HG02884 (cell line): ENCODE results near the gene ZDHHC11B.
"Not testable (repeated sequence)": the region's sequence is repeated elsewhere in the genome, so short reads cannot be mapped to it uniquely, and the experiment has no call there.

Experiments
- ATAC-seq: cut with Tn5 transposase; IDR thresholded peaks from one replicate; pipeline ENCODE4 v1.9.1; 2021; ENCODE audit warnings: mild to moderate bottlenecking, moderate library complexity; ENCODE audit not compliant: unreplicated experiment

ZDHHC11B gene

GRCh38 chr5:688348-689010, 96.0 kb downstream of the ZDHHC11B start:
- ATAC-seq = not testable (repeated sequence)

- not testable (repeated sequence) for ATAC-seq
These were observed 97.6 kb downstream of the ZDHHC11B start for GRCh38 chr5:686936-687335.

- not testable (repeated sequence) for ATAC-seq
These were observed 98.4 kb downstream of the ZDHHC11B start for GRCh38 chr5:686172-686523.

- no peak for ATAC-seq
These were observed 99.0 kb downstream of the ZDHHC11B start for GRCh38 chr5:685262-686171.

DNA sequence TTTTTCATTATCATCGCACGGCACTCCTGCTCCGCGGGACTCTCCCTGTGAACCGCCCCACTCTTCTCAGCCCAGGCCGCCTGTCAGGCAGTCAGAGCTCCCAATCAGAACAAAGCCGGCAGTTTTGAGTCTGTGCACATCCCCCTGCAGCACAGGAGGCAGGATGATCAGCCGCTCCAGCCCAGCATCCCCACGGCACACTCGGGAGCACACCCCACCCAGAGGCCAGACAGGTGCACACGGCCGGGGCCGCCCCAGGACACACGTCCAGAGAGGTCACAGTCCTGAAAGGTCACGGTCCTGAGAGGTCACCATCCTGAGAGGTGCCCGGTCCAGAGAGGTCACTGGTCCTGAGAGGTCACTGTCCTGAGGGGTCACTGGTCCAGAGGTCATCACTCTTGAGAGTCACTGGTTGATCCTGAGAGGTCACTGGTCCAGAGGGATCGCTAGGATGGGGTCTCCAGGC, 99.7 kb downstream of the ZDHHC11B start:
- ATAC-seq = no peak

DNA sequence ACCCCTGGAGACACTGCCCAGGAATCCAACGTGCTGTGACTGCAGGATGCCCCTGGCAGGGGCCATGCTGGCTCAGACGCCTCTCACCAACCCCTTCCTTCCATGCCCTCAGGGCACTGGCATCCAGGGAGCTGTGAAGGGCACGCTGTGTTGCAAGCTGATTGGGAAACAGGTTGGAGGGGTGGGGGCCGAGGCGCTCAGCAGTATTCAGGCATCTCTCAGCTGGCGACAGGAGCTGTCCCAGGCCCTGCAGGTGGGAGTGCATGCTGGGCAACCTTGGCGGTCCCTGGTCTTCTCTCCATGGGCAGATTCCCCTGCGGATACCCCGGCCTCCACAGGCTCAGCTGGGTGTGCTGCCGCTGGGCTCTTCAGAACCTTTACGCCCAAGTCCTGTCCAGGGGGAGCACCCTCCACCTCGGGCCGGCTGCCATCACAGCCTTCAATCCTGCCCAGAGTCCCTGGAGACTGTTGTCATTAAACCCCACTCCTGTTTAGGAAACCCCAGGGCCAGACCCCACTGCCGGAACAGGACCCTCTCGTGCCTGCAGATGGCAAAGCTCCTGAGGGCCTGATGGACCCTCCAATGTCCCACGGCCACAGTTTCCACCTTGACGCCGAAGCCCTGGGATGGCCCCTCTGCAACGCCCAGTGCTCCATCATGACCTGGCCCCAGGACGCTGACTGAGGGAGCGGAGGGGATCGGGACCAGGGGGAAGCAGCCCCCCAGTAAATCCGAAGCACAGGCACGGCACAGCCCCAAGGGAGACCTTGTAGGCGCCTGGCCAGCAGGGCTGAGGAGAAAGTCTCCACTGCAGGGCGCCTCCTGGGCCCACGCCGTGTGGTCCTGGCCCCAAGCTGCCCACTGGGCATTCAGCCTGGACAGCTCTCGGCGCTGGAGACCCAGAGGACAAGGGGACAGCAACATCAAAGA, 100.7 kb downstream of the ZDHHC11B start:
- no peak for ATAC-seq

DNA sequence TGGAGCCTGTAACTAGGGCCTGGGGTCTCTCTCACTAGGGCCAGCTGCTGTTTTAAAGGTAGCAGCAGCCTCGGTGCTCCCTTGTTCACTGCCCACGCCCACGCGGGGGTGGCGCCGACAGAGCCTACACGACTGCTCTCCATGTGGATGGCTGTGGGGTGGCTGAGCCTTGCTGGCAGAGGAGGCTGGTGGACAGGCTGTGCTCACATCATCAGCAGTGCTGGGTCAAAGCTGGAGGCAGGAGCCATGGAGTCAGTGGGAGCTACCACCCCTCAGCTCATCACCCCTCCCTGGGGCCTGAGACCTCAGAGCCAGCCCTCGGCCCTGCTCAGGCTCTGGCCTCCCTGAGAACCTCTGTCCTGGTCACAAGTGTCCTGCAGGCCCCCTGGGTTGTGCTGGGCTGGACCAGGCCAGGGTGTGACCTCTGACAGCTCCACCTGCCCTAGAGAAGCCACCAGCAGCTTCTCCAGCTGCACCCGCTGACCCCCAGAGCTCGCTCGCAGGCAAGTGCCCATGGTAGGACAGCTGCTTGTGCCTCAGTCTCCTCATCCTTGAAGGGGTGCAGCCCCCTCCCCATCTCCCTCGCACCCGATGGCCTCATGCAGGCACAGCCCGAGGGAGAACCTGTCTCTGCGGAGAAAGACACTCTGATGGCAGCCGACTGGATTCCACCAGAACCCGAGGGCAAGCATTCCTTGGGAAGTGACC, 101.7 kb downstream of the ZDHHC11B start:
- not testable (repeated sequence) for ATAC-seq

DNA sequence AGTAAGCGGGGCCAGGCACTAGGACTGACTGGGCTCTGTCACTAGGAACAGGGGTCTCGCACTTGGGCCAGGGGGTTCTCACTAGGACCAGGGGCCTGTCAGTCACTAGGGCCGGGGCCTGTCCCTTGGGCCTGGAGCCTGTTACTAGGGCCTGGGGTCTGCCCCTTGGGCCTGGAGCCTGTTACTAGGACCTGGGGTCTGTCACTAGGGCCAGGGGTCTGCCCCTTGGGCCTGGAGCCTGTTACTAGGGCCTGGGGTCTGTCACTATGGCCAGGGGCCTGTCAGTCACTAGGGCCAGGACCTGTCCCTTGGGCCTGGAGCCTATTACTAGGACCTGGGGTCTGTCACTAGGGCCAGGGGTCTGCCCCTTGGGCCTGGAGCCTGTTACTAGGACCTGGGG, 102.3 kb downstream of the ZDHHC11B start:
- ATAC-seq = not testable (repeated sequence)

GRCh38 chr5:681317-682191, 103.0 kb downstream of the ZDHHC11B start:
- ATAC-seq = not testable (repeated sequence)

- not testable (repeated sequence) for ATAC-seq
These were observed 103.7 kb downstream of the ZDHHC11B start for GRCh38 chr5:680836-681235.

DNA sequence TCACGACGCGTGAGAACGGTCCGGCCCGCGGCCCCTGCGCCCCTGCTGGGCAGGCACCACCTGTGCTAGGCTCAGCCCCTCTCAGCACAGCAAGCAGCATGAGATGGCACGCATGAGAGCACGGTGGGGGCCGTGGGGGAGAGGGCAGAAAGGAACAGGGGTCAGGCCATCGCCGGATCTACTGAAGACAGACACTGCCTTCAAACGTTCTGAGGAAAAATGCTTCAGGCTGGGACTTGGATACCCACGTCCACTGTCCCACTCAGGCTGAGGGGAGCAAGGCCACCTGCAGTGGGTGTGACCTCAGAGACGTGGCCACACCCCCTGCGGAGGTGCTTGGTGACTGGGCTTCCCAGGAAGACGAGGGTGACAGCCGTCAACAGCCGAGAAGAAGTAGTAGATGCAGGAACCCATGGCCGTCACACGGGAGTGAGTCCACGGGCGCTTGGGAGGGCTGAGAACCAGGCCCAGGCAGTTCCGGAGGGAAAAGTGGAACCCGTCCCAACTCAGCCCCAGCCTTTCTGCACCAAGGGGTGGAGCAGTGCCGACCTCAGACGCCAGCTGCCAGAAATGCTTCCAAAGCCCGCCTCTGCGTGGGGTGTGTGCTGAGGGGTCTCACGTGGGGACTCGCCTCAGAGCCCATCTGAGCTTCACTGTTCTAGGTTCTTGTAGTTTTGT, 104.3 kb downstream of the ZDHHC11B start:
- not testable (repeated sequence) for ATAC-seq

DNA sequence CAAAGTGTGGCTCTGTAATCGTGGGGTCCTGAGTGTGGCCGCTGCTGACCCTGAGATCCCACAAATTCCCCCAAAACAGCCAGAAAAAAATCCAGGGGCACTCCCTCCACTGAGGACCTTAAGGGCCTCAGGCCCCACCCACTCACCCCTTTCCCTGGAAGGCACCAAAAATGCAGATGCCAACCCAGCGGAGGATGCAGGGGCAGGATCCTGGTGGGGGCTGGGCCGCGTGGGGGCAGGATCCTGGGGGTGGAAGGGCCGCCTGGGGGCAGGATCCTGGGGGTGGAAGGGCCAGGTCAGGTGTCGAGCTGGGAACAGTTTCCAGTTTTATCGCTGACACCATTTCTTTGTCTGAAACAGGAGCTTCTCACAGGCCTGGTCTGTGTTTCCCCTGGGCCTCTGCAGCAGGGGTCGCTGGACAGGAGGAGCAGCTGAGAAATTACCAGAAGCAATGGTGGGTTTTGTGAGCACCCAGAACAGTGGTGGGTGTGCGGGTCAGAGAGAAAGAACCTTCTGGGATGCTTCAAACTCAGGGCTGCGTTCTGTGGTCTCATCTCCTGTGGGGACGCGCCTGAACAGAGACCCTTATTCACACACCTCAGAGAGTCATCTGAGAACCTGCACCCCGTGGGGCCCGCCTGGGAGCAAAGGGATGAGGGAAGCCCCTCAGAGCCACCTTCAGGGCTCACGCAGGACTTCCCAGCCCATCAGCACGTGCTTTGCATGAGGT, 105.2 kb downstream of the ZDHHC11B start:
- ATAC-seq = not testable (repeated sequence)

DNA sequence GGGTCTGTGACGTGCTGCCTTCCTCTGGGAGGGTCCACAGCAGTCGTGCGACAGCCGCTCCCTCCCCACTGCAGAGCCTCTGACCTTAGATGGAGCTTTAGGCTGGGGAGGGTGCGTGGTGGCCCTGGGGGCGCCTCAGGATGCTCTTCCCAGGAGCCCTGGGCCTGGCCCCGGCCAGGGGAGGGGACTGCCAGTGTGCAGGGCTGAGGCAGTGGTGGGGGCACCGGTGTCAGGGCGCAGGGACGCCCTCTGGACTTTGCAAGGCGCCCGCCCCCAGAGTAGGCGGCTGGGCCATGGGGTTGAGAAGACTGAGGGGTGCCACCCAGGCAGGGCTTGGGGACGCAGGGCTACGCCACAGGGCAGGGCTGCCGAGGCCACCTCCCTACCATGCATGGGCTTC, 106.0 kb downstream of the ZDHHC11B start:
- ATAC-seq = not testable (repeated sequence)

DNA sequence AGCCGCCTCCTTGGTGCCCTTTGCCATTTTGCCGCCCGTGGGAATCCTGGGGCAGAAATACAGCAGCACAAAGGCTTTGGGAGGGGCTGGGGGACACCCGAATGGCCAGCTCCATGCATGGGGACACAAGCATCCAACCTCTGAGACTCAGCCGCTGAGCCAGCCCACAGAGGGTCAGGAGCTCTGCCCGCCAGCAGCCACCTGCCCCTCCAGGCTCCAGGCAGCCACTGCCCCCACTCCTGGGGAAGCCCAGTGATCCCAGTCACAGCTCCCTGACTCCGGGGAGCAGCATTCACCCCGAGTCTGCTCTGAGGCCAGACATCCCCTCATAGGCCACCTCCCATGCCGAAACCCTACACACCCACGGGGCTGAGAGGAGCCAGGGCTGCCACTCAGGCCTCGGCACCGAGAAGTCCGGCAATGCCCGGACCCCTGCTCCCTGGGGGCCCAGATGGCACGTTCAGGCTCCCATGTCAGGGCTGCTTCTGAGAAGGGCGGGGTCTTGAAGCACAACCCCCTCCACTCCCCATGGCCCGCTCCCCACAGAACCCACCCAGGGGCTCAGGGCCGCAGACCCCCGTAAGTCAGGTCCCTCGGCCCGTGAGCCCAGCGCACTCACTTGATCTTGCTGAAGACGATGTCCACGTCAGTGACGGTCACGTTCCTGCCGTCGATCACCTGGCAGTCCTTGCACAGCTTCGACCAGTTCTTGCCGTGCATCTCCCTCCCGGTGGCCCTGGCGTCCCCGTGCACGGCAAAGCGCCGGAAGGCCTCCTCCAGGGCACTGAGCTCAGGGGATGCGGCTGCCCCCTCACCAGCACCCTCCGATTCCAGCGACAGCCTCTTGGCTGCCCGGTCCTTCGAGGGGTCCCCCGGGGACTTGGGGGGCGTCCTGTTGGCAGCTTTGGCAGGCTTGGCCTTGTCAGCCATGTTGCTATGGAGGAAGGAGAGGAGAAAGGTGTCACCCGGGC, 107.1 kb downstream of the ZDHHC11B start:
- ATAC-seq = no peak

- no peak for ATAC-seq
These were observed 107.8 kb downstream of the ZDHHC11B start for GRCh38 chr5:676699-677076.

- no peak for ATAC-seq
These were observed 108.4 kb downstream of the ZDHHC11B start for GRCh38 chr5:675871-676698.
